Coronary artery (tissue), 2 donors: Measurements from ENCODE around the gene FOXP1.

ENCODE experiments used
- DNase-seq: peaks from one replicate; pipeline ENCODE4 v3.0.0-alpha.2; 2017; ENCODE audit warnings: low spot score
- H3K27ac ChIP-seq, 2 donors: fragments of 200-600 bp; sonication (generic); one replicate each; pipeline ENCODE4 v1.5.1; 2016 to 2019
- H3K4me3 ChIP-seq: fragments of 200-600 bp; sonication (generic); 2 replicates; pipeline ENCODE4 v1.5.1; 2016; ENCODE audit warnings: mild to moderate bottlenecking, moderate library complexity
- TF ChIP-seq, protein P1 (sequence below): fragments of 200-600 bp; sonication (generic); IDR thresholded peaks from one replicate; pipeline ENCODE4 v1.5.1; 2019; ENCODE audit warnings: antibody characterized with exemption

The FOXP1 gene

DNA sequence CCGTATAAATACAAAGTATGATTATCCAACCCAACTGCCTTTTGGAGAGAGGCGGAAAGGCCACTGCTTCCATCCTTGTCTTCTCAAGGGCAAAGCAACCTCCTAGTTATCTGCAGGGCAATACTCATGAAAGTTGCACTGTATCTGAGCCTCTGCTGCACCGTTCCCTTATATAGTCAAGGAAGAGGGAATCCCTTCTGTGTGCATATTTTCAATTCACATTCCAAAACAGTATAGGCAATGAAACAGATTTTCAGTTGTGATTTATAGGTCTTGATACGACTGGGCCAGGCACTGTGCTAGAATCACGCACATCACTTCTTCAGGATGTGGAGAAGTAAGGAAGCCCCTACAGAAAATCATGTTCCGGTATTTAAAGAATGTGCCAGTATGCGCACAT, 455.7 kb downstream of the FOXP1 start:
- DNase-seq = no peak
- Histone ChIP-seq H3K4me3 (peak overlapping the region; percentile 74), H3K27ac (peak overlapping the region; percentile 87 to 90)
- TF ChIP-seq, protein P1, sequence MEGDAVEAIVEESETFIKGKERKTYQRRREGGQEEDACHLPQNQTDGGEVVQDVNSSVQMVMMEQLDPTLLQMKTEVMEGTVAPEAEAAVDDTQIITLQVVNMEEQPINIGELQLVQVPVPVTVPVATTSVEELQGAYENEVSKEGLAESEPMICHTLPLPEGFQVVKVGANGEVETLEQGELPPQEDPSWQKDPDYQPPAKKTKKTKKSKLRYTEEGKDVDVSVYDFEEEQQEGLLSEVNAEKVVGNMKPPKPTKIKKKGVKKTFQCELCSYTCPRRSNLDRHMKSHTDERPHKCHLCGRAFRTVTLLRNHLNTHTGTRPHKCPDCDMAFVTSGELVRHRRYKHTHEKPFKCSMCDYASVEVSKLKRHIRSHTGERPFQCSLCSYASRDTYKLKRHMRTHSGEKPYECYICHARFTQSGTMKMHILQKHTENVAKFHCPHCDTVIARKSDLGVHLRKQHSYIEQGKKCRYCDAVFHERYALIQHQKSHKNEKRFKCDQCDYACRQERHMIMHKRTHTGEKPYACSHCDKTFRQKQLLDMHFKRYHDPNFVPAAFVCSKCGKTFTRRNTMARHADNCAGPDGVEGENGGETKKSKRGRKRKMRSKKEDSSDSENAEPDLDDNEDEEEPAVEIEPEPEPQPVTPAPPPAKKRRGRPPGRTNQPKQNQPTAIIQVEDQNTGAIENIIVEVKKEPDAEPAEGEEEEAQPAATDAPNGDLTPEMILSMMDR = no peak

GRCh38 chr3:71127052-71127831, 456.3 kb downstream of the FOXP1 start:
- H3K27ac ChIP-seq = peak overlapping the region; percentile 87 to 90
- DNase-seq = no peak
- TF ChIP-seq, protein P1 = no peak
- peak overlapping the region; percentile 74 for H3K4me3 ChIP-seq

GRCh38 chr3:71125738-71126137, 457.8 kb downstream of the FOXP1 start:
- peak overlapping the region in 1 of 2 donors; percentile 28 for H3K27ac ChIP-seq
- no peak overlapping the region for H3K4me3 ChIP-seq
- TF ChIP-seq, protein P1 = no peak
- DNase-seq = no peak

DNA sequence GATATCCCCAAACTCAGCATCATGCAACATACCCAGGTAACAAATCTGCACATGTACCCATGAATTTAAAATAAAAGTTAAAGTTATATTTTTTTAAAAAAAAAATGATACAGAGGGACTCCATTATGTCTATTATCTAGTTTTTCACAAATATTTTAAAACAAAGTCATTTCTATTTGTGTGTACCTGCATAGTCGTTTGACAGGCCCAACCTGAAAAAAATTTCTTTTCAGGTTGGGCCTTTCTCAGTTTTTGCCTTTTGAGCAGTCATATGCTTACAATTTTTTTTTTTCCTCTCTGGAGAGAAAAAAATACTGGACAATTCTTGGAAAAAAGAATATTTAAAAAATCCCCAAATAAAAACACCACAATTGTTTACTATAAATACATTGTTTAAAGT, 459.5 kb downstream of the FOXP1 start:
- H3K27ac ChIP-seq = no peak overlapping the region
- DNase-seq = no peak
- TF ChIP-seq, protein P1 = no peak
- no peak overlapping the region for H3K4me3 ChIP-seq

GRCh38 chr3:71122641-71123040, 460.9 kb downstream of the FOXP1 start:
- TF ChIP-seq, protein P1 = no peak
- Histone ChIP-seq H3K27ac (no peak overlapping the region), H3K4me3 (no peak overlapping the region)
- no peak for DNase-seq

- DNase-seq = no peak
- TF ChIP-seq, protein P1 = no peak
- Histone ChIP-seq H3K4me3 (no peak overlapping the region), H3K27ac (no peak overlapping the region)
Observed at GRCh38 chr3:71121429-71122167, 461.9 kb downstream of the FOXP1 start.
